HCT116 (cell line): ENCODE measurements around the gene PKHD1. TPM values are rescaled to one million over a fixed set of nuclear protein-coding genes. Genes with fewer than 3 reads are reported as not detected.

Experiments
- ATAC-seq: fragments of 200-7000 bp; cut with Tn5 transposase; 2 replicates; pipeline ENCODE4 v1.9.1; 2020; ENCODE audit warnings: mild to moderate bottlenecking, moderate library complexity
- BruUV-seq: library from RNA; stranded (reverse); fragments of 400-500 nt; replicated peaks from 2 replicates; lab custom pipeline; 2021; lab: Mats Ljungman, UMichigan
- CTCF ChIA-PET: fragments of 300-600 bp; sonication (Branson Sonifier 250); formaldehyde crosslinking; loops from one replicate; lab custom pipeline; 2021; ENCODE audit warnings: antibody characterized with exemption; lab: Charles Lee
- POLR2A ChIA-PET: fragments of 300-600, 350-600 bp; sonication (Branson Sonifier 250); formaldehyde crosslinking; loops from one replicate; lab custom pipeline; 2021; ENCODE audit warnings: antibody characterized with exemption; lab: Charles Lee
- RAD21 ChIA-PET, 2 experiments: fragments of 300-600 bp; sonication (Branson Sonifier 250); formaldehyde crosslinking; loops; one replicate each; lab custom pipeline; 2023; ENCODE audit warnings: low total read pairs in 2 of 2; ENCODE audit not compliant: uncharacterized antibody in 2 of 2, unreplicated experiment in 2 of 2, low non-redundant PET in 1 of 2; lab: Charles Lee
- DNase-seq: peaks from one replicate; pipeline ENCODE4 v3.0.0-alpha.2; 2010; ENCODE audit warnings: low read depth, low spot score
- H2AFZ ChIP-seq: fragments of 200-600 bp; shearing (Covaris generic), sonication (generic); 2 replicates; pipeline ENCODE4 v1.6.1; 2017; ENCODE audit warnings: low read depth, mixed run types, mixed read lengths, antibody characterized with exemption, low read length; ENCODE audit not compliant: poor library complexity, severe bottlenecking
- H3K27ac ChIP-seq: 2 replicates; pipeline ENCODE4 v1.5.1; 2012; ENCODE audit warnings: low read depth, low read length
- H3K27me3 ChIP-seq: fragments of 200-600 bp; sonication (generic); 2 replicates; pipeline ENCODE4 v1.6.1; 2016; ENCODE audit warnings: mixed run types, low read length, mixed read lengths; ENCODE audit not compliant: insufficient read depth
- H3K36me3 ChIP-seq, 2 experiments: fragments of 200-500 bp in 1 of 2; fragments of 200-600 bp in 1 of 2; sonication (Bioruptor generic) in 1 of 2; sonication (generic) in 1 of 2; 2 replicates each; pipeline versions ENCODE4 v1.5.1 to v1.6.1; 2014 to 2016; ENCODE audit warnings: low read length in 2 of 2, inconsistent platforms in 1 of 2, mixed read lengths in 1 of 2, mixed run types in 1 of 2; ENCODE audit not compliant: insufficient read depth in 2 of 2, control insufficient read depth in 1 of 2
- H3K4me1 ChIP-seq, 2 experiments: fragments of 200-600 bp in 1 of 2; sonication (generic) in 1 of 2; 2 replicates each; pipeline versions ENCODE4 v1.5.1 to v1.6.1; 2012 to 2017; ENCODE audit warnings: low read length in 2 of 2, inconsistent platforms in 1 of 2, mild to moderate bottlenecking in 1 of 2, mixed read lengths in 1 of 2, mixed run types in 1 of 2, moderate library complexity in 1 of 2; ENCODE audit not compliant: insufficient read depth in 2 of 2, control insufficient read depth in 1 of 2
- H3K4me2 ChIP-seq: fragments of 200-600 bp; sonication (generic); 2 replicates; pipeline ENCODE4 v1.6.1; 2017; ENCODE audit warnings: mixed run types, low read length, mixed read lengths
- H3K4me3 ChIP-seq, 2 experiments: fragments of 200-600 bp in 1 of 2; sonication (generic) in 1 of 2; replicated peaks in 1 of 2; 2 replicates each; pipeline ENCODE4 v1.5.1; 2011 to 2016; ENCODE audit warnings: low read length in 2 of 2, control low read depth in 1 of 2, low read depth in 1 of 2, mild to moderate bottlenecking in 1 of 2, mixed read lengths in 1 of 2, mixed run types in 1 of 2
- H3K79me2 ChIP-seq: fragments of 200-600 bp; sonication (generic); 2 replicates; pipeline ENCODE4 v1.6.1; 2017; ENCODE audit warnings: mild to moderate bottlenecking, mixed run types, low read length, moderate library complexity, mixed read lengths; ENCODE audit not compliant: insufficient read depth
- H3K9ac ChIP-seq: fragments of 200-600 bp; sonication (generic); 2 replicates; pipeline ENCODE4 v1.6.1; 2016; ENCODE audit warnings: low read length, mixed read lengths
- H3K9me2 ChIP-seq: fragments of 200-600 bp; sonication (generic), shearing (Covaris generic); 2 replicates; pipeline ENCODE4 v1.6.1; 2017; ENCODE audit warnings: mixed run types, mild to moderate bottlenecking, moderate library complexity; ENCODE audit not compliant: insufficient read depth
- H3K9me3 ChIP-seq, 2 experiments: fragments of 200-500 bp in 1 of 2; fragments of 200-600 bp in 1 of 2; sonication (Bioruptor generic) in 1 of 2; sonication (generic) in 1 of 2; 2 replicates each; pipeline ENCODE4 v1.6.1; 2014 to 2017; ENCODE audit warnings: low read length in 2 of 2, mixed read lengths in 2 of 2, inconsistent platforms in 1 of 2, low read depth in 1 of 2, mild to moderate bottlenecking in 1 of 2, mixed run types in 1 of 2, moderate library complexity in 1 of 2; ENCODE audit not compliant: control insufficient read depth in 1 of 2, insufficient read depth in 1 of 2
- H4K20me1 ChIP-seq: fragments of 200-600 bp; sonication (generic), shearing (Covaris generic); 2 replicates; pipeline ENCODE4 v1.6.1; 2017; ENCODE audit warnings: mixed run types, mild to moderate bottlenecking, moderate library complexity; ENCODE audit not compliant: insufficient read depth
- CBX3 ChIP-seq: IDR thresholded peaks from 2 replicates; pipeline ENCODE4 v1.6.1; 2012; ENCODE audit warnings: low read depth
- CEBPB ChIP-seq: IDR thresholded peaks from 2 replicates; pipeline ENCODE4 v1.6.1; 2012; ENCODE audit warnings: low read depth
- EGR1 ChIP-seq: IDR thresholded peaks from 2 replicates; pipeline ENCODE4 v1.6.1; 2012; ENCODE audit warnings: low read depth
- EZH2 ChIP-seq: fragments of 200-600 bp; sonication (generic); IDR thresholded peaks from 2 replicates; pipeline ENCODE4 v1.6.1; 2017; ENCODE audit warnings: antibody characterized with exemption, mixed run types
- EZH2phosphoT487 ChIP-seq: fragments of 200-600 bp; IDR thresholded peaks from 2 replicates; pipeline ENCODE4 v1.6.1; 2018; ENCODE audit warnings: antibody characterized with exemption, borderline replicate concordance
- JUND ChIP-seq: IDR thresholded peaks from 2 replicates; pipeline ENCODE4 v1.6.1; 2012
- MAX ChIP-seq: IDR thresholded peaks from 2 replicates; pipeline ENCODE4 v1.6.1; 2012
- POLR2A ChIP-seq: IDR thresholded peaks from 2 replicates; pipeline ENCODE4 v1.7.0; 2011; ENCODE audit warnings: borderline replicate concordance; ENCODE audit not compliant: insufficient read depth, insufficient read length; ENCODE audit errors: extremely low read depth
- POLR2AphosphoS5 ChIP-seq: IDR thresholded peaks from 2 replicates; pipeline ENCODE4 v1.6.1; 2011; ENCODE audit warnings: mild to moderate bottlenecking, low read depth, low read length, moderate library complexity
- RAD21 ChIP-seq: IDR thresholded peaks from 2 replicates; pipeline ENCODE4 v1.6.1; 2012; ENCODE audit warnings: low read depth, mild to moderate bottlenecking
- SIN3A ChIP-seq: IDR thresholded peaks from 2 replicates; pipeline ENCODE4 v1.6.1; 2012; ENCODE audit warnings: low read depth
- SP1 ChIP-seq: IDR thresholded peaks from 2 replicates; pipeline ENCODE4 v1.6.1; 2012; ENCODE audit warnings: low read depth
- TCF7L2 ChIP-seq: IDR thresholded peaks from 2 replicates; pipeline ENCODE4 v1.7.0; 2011; ENCODE audit warnings: borderline replicate concordance, inconsistent platforms; ENCODE audit not compliant: insufficient read depth, insufficient read length; ENCODE audit errors: extremely low read depth
- YY1 ChIP-seq: IDR thresholded peaks from 2 replicates; pipeline ENCODE4 v1.6.1; 2011; ENCODE audit warnings: low read length, low read depth, moderate library complexity, mild to moderate bottlenecking; ENCODE audit not compliant: insufficient replicate concordance; ENCODE audit errors: extremely low read depth
- ZBTB33 ChIP-seq: IDR thresholded peaks from 2 replicates; pipeline ENCODE4 v1.6.1; 2011; ENCODE audit warnings: mild to moderate bottlenecking, low read length, moderate library complexity; ENCODE audit not compliant: insufficient replicate concordance; ENCODE audit errors: extremely low read depth
- ZFX ChIP-seq: fragments of 450-650 bp; IDR thresholded peaks from 2 replicates; pipeline ENCODE4 v1.6.1; 2017
- ZNF274 ChIP-seq: fragments of 200-500 bp; sonication (Bioruptor generic); IDR thresholded peaks from 2 replicates; pipeline ENCODE4 v1.6.1; 2014; ENCODE audit warnings: mild to moderate bottlenecking, low read depth, low read length, inconsistent platforms
- intact Hi-C: fragments of 100-400 bp; cut with micrococcal nuclease; formaldehyde crosslinking; loops from 2 replicates; pipeline ENCODE4 v1.10.0; 2022
- total RNA-seq: library from RNA; stranded (reverse); gene quantifications from one replicate; pipeline ENCODE4 v1.2.1, GENCODE V29; 2021; ENCODE audit not compliant: unreplicated experiment

The PKHD1 gene
- total RNA-seq, 1 experiment from 2014 or later: not detected

GRCh38 chr6:51953246-51953645 is 134.2 kb downstream of the PKHD1 start:
- H3K9ac ChIP-seq: no peak overlapping the region
- TF ChIP-seq JUND: no peak
- no peak for TF ChIP-seq YY1
- no peak for TF ChIP-seq EZH2
- TF ChIP-seq, all 23 proteins: peak for 0
- H2AFZ ChIP-seq: no peak overlapping the region
- H3K27me3 ChIP-seq: no peaks in the 10 kb centered on the region; the same call in 1 of the 2 replicates
- no peak for ATAC-seq
- RAD21 ChIA-PET: no interaction called here
- intact Hi-C loops: no loop called here
- BruUV-seq: no TSS peak
- H3K79me2 ChIP-seq: no peaks in the 10 kb centered on the region
- H3K27ac ChIP-seq: no peak overlapping the region
- no peak for DNase-seq
- no peak overlapping the region for H3K4me2 ChIP-seq
- no peaks in the 10 kb centered on the region for H3K4me1 ChIP-seq
- no peak overlapping the region for H3K4me3 ChIP-seq
- H4K20me1 ChIP-seq: no peaks in the 10 kb centered on the region; the same call in 1 of the 2 replicates
- no peaks in the 10 kb centered on the region for H3K36me3 ChIP-seq
- no peaks in the 10 kb centered on the region for H3K9me2 ChIP-seq
- CTCF ChIA-PET: no interaction called here
- POLR2A ChIA-PET: no interaction called here
- no peaks in the 10 kb centered on the region for H3K9me3 ChIP-seq

GRCh38 chr6:51951924-51952323 is 135.5 kb downstream of the PKHD1 start:
- no peak for DNase-seq
- no TSS peak for BruUV-seq
- CTCF ChIA-PET: interaction anchor here (0.6 kb wide), 1 partner anchor 18 kb away, joined by 3 read pairs; no protein-coding TSS in a partner anchor
- Histone ChIP-seq H4K20me1 (no peaks in the 10 kb centered on the region; the same call in 1 of the 2 replicates), H3K79me2 (no peaks in the 10 kb centered on the region), H3K9me3 (no peaks in the 10 kb centered on the region), H3K36me3 (no peaks in the 10 kb centered on the region), H3K27me3 (no peaks in the 10 kb centered on the region; the same call in 1 of the 2 replicates), H3K4me2 (no peak overlapping the region)
- intact Hi-C loops: no loop called here
- ATAC-seq: no peak
- TF ChIP-seq ZNF274: no peak
- no peak for TF ChIP-seq ZFX
- no peak for TF ChIP-seq SIN3A
- no peak for TF ChIP-seq EZH2phosphoT487
- TF ChIP-seq CEBPB: no peak
- no peak for TF ChIP-seq SP1
- no peak for TF ChIP-seq MAX
- TF ChIP-seq POLR2A: no peak
- TF ChIP-seq POLR2AphosphoS5: no peak
- TF ChIP-seq EGR1: no peak
- TF ChIP-seq ZBTB33: no peak
- TF ChIP-seq TCF7L2: no peak
- TF ChIP-seq RAD21: no peak
- TF ChIP-seq CBX3: no peak
- TF ChIP-seq, all 23 proteins: peak for 0
- H2AFZ ChIP-seq: no peak overlapping the region
- H3K27ac ChIP-seq: no peak overlapping the region
- no peaks in the 10 kb centered on the region for H3K4me1 ChIP-seq
- ChIA-PET RAD21 (no interaction called here), POLR2A (no interaction called here)
- no peaks in the 10 kb centered on the region for H3K9me2 ChIP-seq
- H3K9ac ChIP-seq: no peak overlapping the region
- H3K4me3 ChIP-seq: no peak overlapping the region
